ENCODE results near the gene PIP5K1B.
"Not testable (repeated sequence)": the region's sequence is repeated elsewhere in the genome, so short reads cannot be mapped to it uniquely, and the experiment has no call there.

PIP5K1B gene

GRCh38 chr9:68704814-68705530 lies at the start of gene PIP5K1B:
PIP5K1B (plus strand) TSS chr9:68705240; CDS start chr9:68822615, 117,375 bp downstream.
- peak; percentile 77 for DNase-seq

GRCh38 chr9:68664036-68664435 lies 41.0 kb upstream of the PIP5K1B start:
- no peak for DNase-seq

GRCh38 chr9:68668127-68668526 lies 36.9 kb upstream of the PIP5K1B start:
- DNase-seq: no peak

GRCh38 chr9:68669218-68669617 lies 35.8 kb upstream of the PIP5K1B start:
- no peak for DNase-seq

GRCh38 chr9:68672215-68672614 lies 32.8 kb upstream of the PIP5K1B start:
- no peak for DNase-seq

- DNase-seq: no peak
These were observed 32.4 kb upstream of the PIP5K1B start for GRCh38 chr9:68672625-68673024.

GRCh38 chr9:68678430-68678829 lies 26.6 kb upstream of the PIP5K1B start:
- DNase-seq: no peak

GRCh38 chr9:68683433-68683832 lies 21.6 kb upstream of the PIP5K1B start:
- no peak for DNase-seq

- DNase-seq: no peak
These were observed 19.8 kb upstream of the PIP5K1B start for GRCh38 chr9:68685213-68685612.

- peak; percentile 54 for DNase-seq
These were observed 19.3 kb upstream of the PIP5K1B start for GRCh38 chr9:68685770-68686169.

GRCh38 chr9:68690088-68690487 lies 15.0 kb upstream of the PIP5K1B start:
- DNase-seq: no peak

GRCh38 chr9:68692519-68692918 lies 12.5 kb upstream of the PIP5K1B start:
- DNase-seq: no peak

GRCh38 chr9:68694125-68694524 lies 10.9 kb upstream of the PIP5K1B start:
- no peak for DNase-seq

- no peak for DNase-seq
These were observed 7.2 kb upstream of the PIP5K1B start for GRCh38 chr9:68697851-68698250.

- DNase-seq: no peak
These were observed 6.0 kb upstream of the PIP5K1B start for GRCh38 chr9:68698943-68699509.

GRCh38 chr9:68699625-68700024 lies 5.4 kb upstream of the PIP5K1B start:
- DNase-seq: not testable (repeated sequence)

GRCh38 chr9:68702493-68702892 lies 2.5 kb upstream of the PIP5K1B start:
- no peak for DNase-seq

- DNase-seq: no peak
These were observed 1.4 kb upstream of the PIP5K1B start for GRCh38 chr9:68703672-68704071.

- no peak for DNase-seq
These were observed 584 bp upstream of the PIP5K1B start for GRCh38 chr9:68704498-68704813.

- DNase-seq: peak; percentile 26
These were observed 707 bp downstream of the PIP5K1B start for GRCh38 chr9:68705531-68706362.

- DNase-seq: no peak
These were observed 1.5 kb downstream of the PIP5K1B start for GRCh38 chr9:68706363-68707201.

GRCh38 chr9:68707801-68708488 lies 2.9 kb downstream of the PIP5K1B start:
- DNase-seq: no peak
